HCT116 (cell line): ENCODE measurements around the gene MPV17L2. TPM values are rescaled to one million over a fixed set of nuclear protein-coding genes. Genes with fewer than 3 reads are reported as not detected.

Experiments used
- ATAC-seq: fragments of 200-7000 bp; cut with Tn5 transposase; 2 replicates; pipeline ENCODE4 v1.9.1; 2020; ENCODE audit warnings: mild to moderate bottlenecking, moderate library complexity
- BruUV-seq: library from RNA; stranded (reverse); fragments of 400-500 nt; replicated peaks from 2 replicates; lab custom pipeline; 2021; lab: Mats Ljungman, UMichigan
- CTCF ChIA-PET: fragments of 300-600 bp; sonication (Branson Sonifier 250); formaldehyde crosslinking; loops from one replicate; lab custom pipeline; 2021; ENCODE audit warnings: antibody characterized with exemption; lab: Charles Lee
- POLR2A ChIA-PET: fragments of 300-600, 350-600 bp; sonication (Branson Sonifier 250); formaldehyde crosslinking; loops from one replicate; lab custom pipeline; 2021; ENCODE audit warnings: antibody characterized with exemption; lab: Charles Lee
- RAD21 ChIA-PET, 2 experiments: fragments of 300-600 bp; sonication (Branson Sonifier 250); formaldehyde crosslinking; loops; one replicate each; lab custom pipeline; 2023; ENCODE audit warnings: low total read pairs in 2 of 2; ENCODE audit not compliant: uncharacterized antibody in 2 of 2, unreplicated experiment in 2 of 2, low non-redundant PET in 1 of 2; lab: Charles Lee
- DNase-seq: peaks from one replicate; pipeline ENCODE4 v3.0.0-alpha.2; 2010; ENCODE audit warnings: low read depth, low spot score
- H2AFZ ChIP-seq: fragments of 200-600 bp; shearing (Covaris generic), sonication (generic); 2 replicates; pipeline ENCODE4 v1.6.1; 2017; ENCODE audit warnings: low read depth, mixed run types, mixed read lengths, antibody characterized with exemption, low read length; ENCODE audit not compliant: poor library complexity, severe bottlenecking
- H3K27ac ChIP-seq: 2 replicates; pipeline ENCODE4 v1.5.1; 2012; ENCODE audit warnings: low read depth, low read length
- H3K27me3 ChIP-seq: fragments of 200-600 bp; sonication (generic); 2 replicates; pipeline ENCODE4 v1.6.1; 2016; ENCODE audit warnings: mixed run types, low read length, mixed read lengths; ENCODE audit not compliant: insufficient read depth
- H3K36me3 ChIP-seq, 2 experiments: fragments of 200-500 bp in 1 of 2; fragments of 200-600 bp in 1 of 2; sonication (Bioruptor generic) in 1 of 2; sonication (generic) in 1 of 2; 2 replicates each; pipeline versions ENCODE4 v1.5.1 to v1.6.1; 2014 to 2016; ENCODE audit warnings: low read length in 2 of 2, inconsistent platforms in 1 of 2, mixed read lengths in 1 of 2, mixed run types in 1 of 2; ENCODE audit not compliant: insufficient read depth in 2 of 2, control insufficient read depth in 1 of 2
- H3K4me1 ChIP-seq, 2 experiments: fragments of 200-600 bp in 1 of 2; sonication (generic) in 1 of 2; 2 replicates each; pipeline versions ENCODE4 v1.5.1 to v1.6.1; 2012 to 2017; ENCODE audit warnings: low read length in 2 of 2, inconsistent platforms in 1 of 2, mild to moderate bottlenecking in 1 of 2, mixed read lengths in 1 of 2, mixed run types in 1 of 2, moderate library complexity in 1 of 2; ENCODE audit not compliant: insufficient read depth in 2 of 2, control insufficient read depth in 1 of 2
- H3K4me2 ChIP-seq: fragments of 200-600 bp; sonication (generic); 2 replicates; pipeline ENCODE4 v1.6.1; 2017; ENCODE audit warnings: mixed run types, low read length, mixed read lengths
- H3K4me3 ChIP-seq, 2 experiments: fragments of 200-600 bp in 1 of 2; sonication (generic) in 1 of 2; replicated peaks in 1 of 2; 2 replicates each; pipeline ENCODE4 v1.5.1; 2011 to 2016; ENCODE audit warnings: low read length in 2 of 2, control low read depth in 1 of 2, low read depth in 1 of 2, mild to moderate bottlenecking in 1 of 2, mixed read lengths in 1 of 2, mixed run types in 1 of 2
- H3K79me2 ChIP-seq: fragments of 200-600 bp; sonication (generic); 2 replicates; pipeline ENCODE4 v1.6.1; 2017; ENCODE audit warnings: mild to moderate bottlenecking, mixed run types, low read length, moderate library complexity, mixed read lengths; ENCODE audit not compliant: insufficient read depth
- H3K9ac ChIP-seq: fragments of 200-600 bp; sonication (generic); 2 replicates; pipeline ENCODE4 v1.6.1; 2016; ENCODE audit warnings: low read length, mixed read lengths
- H3K9me2 ChIP-seq: fragments of 200-600 bp; sonication (generic), shearing (Covaris generic); 2 replicates; pipeline ENCODE4 v1.6.1; 2017; ENCODE audit warnings: mixed run types, mild to moderate bottlenecking, moderate library complexity; ENCODE audit not compliant: insufficient read depth
- H3K9me3 ChIP-seq, 2 experiments: fragments of 200-500 bp in 1 of 2; fragments of 200-600 bp in 1 of 2; sonication (Bioruptor generic) in 1 of 2; sonication (generic) in 1 of 2; 2 replicates each; pipeline ENCODE4 v1.6.1; 2014 to 2017; ENCODE audit warnings: low read length in 2 of 2, mixed read lengths in 2 of 2, inconsistent platforms in 1 of 2, low read depth in 1 of 2, mild to moderate bottlenecking in 1 of 2, mixed run types in 1 of 2, moderate library complexity in 1 of 2; ENCODE audit not compliant: control insufficient read depth in 1 of 2, insufficient read depth in 1 of 2
- H4K20me1 ChIP-seq: fragments of 200-600 bp; sonication (generic), shearing (Covaris generic); 2 replicates; pipeline ENCODE4 v1.6.1; 2017; ENCODE audit warnings: mixed run types, mild to moderate bottlenecking, moderate library complexity; ENCODE audit not compliant: insufficient read depth
- CEBPB ChIP-seq: IDR thresholded peaks from 2 replicates; pipeline ENCODE4 v1.6.1; 2012; ENCODE audit warnings: low read depth
- CTCF ChIP-seq, 3 experiments: fragments of 200-600 bp in 1 of 3; sonication (generic) in 1 of 3; IDR thresholded peaks in 2 of 3; conservative IDR thresholded peaks in 1 of 3; 2 replicates each; pipeline ENCODE4 v1.5.1; 2012 to 2017; ENCODE audit warnings: low read depth in 2 of 3, low read length in 2 of 3, antibody characterized with exemption in 1 of 3, borderline replicate concordance in 1 of 3, control low read depth in 1 of 3, mild to moderate bottlenecking in 1 of 3, mixed read lengths in 1 of 3, mixed run types in 1 of 3, moderate library complexity in 1 of 3; ENCODE audit not compliant: insufficient read depth in 1 of 3
- ELF1 ChIP-seq: IDR thresholded peaks from 2 replicates; pipeline ENCODE4 v1.6.1; 2012; ENCODE audit warnings: low read depth, borderline replicate concordance
- EZH2 ChIP-seq: fragments of 200-600 bp; sonication (generic); IDR thresholded peaks from 2 replicates; pipeline ENCODE4 v1.6.1; 2017; ENCODE audit warnings: antibody characterized with exemption, mixed run types
- POLR2A ChIP-seq: IDR thresholded peaks from 2 replicates; pipeline ENCODE4 v1.7.0; 2011; ENCODE audit warnings: borderline replicate concordance; ENCODE audit not compliant: insufficient read depth, insufficient read length; ENCODE audit errors: extremely low read depth
- RAD21 ChIP-seq: IDR thresholded peaks from 2 replicates; pipeline ENCODE4 v1.6.1; 2012; ENCODE audit warnings: low read depth, mild to moderate bottlenecking
- SIN3A ChIP-seq: IDR thresholded peaks from 2 replicates; pipeline ENCODE4 v1.6.1; 2012; ENCODE audit warnings: low read depth
- intact Hi-C: fragments of 100-400 bp; cut with micrococcal nuclease; formaldehyde crosslinking; loops from 2 replicates; pipeline ENCODE4 v1.10.0; 2022
- total RNA-seq: library from RNA; stranded (reverse); gene quantifications from one replicate; pipeline ENCODE4 v1.2.1, GENCODE V29; 2021; ENCODE audit not compliant: unreplicated experiment
- TF ChIP-seq, protein P1 (sequence below): IDR thresholded peaks from 2 replicates; pipeline ENCODE4 v1.6.1; 2012

MPV17L2 gene
- total RNA-seq, 1 experiment from 2014 or later = 18.7 TPM

DNA sequence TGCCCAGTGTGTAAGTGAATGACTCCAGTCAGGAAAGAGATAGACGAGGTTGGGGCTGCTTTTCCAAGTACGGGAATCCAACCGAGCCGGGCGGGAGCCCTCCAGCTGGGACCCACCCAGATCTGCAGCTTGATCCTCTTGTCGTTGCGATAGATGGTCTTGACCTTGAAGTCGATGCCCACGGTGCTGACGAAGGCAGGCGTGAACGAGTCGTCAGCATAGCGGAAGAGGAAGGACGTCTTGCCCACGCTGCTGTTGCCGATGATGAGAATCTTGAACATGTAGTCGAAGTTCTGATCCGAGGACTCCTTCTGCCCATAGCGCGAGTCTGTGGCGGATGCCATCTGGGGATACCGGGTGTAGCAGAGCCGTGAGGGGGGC, 9.4 kb downstream of the MPV17L2 start:
- H3K4me3 ChIP-seq = peak overlapping the region in 1 of 2 experiments; percentile 87; a peak in 1 of 4 replicates
- peaks cover 8 to 20% of the 10 kb centered on the region in 2 experiments; a peak in 3 of 4 replicates for H3K36me3 ChIP-seq
- H3K79me2 ChIP-seq = peaks cover 16% of the 10 kb centered on the region; the same call in 1 of the 2 replicates
- no peak overlapping the region for H3K9ac ChIP-seq
- ATAC-seq (no peak), DNase-seq (no peak)
- H2AFZ ChIP-seq = no peak overlapping the region
- H3K4me1 ChIP-seq = peaks cover 9 to 20% of the 10 kb centered on the region in 2 experiments; a peak in 3 of 4 replicates
- BruUV-seq = no TSS peak
- intact Hi-C loops = loop anchor here (10.0 kb wide), 1 partner anchor 122 kb away; the partner anchor contains the start of gene LSM4
- TF ChIP-seq ELF1 (no peak), RAD21 (no peak), POLR2A (no peak), SIN3A (no peak; the same call in 1 of the 2 replicates), EZH2 (no peak)
- TF ChIP-seq, all 23 proteins: peak for 0
- H3K4me2 ChIP-seq = peak overlapping the region; percentile 100
- H3K27me3 ChIP-seq = no peaks in the 10 kb centered on the region
- ChIA-PET POLR2A (interaction anchor here (1.6 kb wide), 1 partner anchor 10 kb away, joined by 6 read pairs; the partner anchor contains the start of gene MPV17L2), RAD21 (no interaction called here), CTCF (no interaction called here)
- H4K20me1 ChIP-seq = no peaks in the 10 kb centered on the region
- no peaks in the 10 kb centered on the region for H3K9me3 ChIP-seq
- H3K27ac ChIP-seq = no peak overlapping the region
- no peaks in the 10 kb centered on the region for H3K9me2 ChIP-seq

DNA sequence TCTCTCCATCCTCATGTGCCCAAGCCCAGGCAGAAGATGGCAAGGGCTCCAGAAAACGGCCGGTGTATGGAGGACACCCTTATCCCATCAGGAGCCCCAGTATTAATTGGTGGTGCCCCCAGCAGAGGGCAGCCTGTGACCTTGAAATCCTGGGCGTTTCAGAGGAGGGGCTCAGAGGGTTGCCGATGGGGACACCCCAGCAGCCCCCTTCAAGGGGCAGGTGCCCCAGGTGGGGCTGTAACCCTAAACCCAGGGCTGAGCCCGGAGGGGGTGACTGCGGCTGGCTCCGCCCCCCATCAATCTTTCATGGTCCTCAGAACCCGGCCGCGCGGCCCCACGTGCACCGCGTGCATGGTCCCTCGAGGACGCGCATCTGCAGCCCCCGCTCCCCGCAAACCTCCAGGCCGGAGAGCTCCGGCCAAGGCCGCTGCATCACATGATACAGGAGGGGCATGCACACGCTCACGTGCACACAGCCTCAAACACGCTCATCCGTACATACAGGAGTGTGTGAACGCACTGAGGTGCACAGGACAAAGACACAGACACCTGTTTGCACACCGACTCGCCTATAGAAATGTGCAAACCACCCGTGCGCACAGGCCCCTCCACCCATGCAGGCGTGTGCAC, 9.9 kb downstream of the MPV17L2 start:
- TF ChIP-seq, protein P1, sequence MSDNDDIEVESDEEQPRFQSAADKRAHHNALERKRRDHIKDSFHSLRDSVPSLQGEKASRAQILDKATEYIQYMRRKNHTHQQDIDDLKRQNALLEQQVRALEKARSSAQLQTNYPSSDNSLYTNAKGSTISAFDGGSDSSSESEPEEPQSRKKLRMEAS = peak; percentile 75; the same call in 1 of the 2 replicates
- TF ChIP-seq CTCF (IDR thresholded peaks at IDR 0.05 in 2 of 3, conservative IDR thresholded peaks at IDR 0.05 in 1 of 3; ENCODE audit: borderline replicate concordance in 1 of 3, insufficient read depth in 1 of 3, low read depth in 2 of 3, low read length in 2 of 3) = peak in 2 of 3 experiments; percentile 10 to 39; a peak in 3 of 6 replicates
- no peak; the same call in 1 of the 2 replicates for TF ChIP-seq SIN3A
- TF ChIP-seq CEBPB = no peak
- peak overlapping the region; percentile 59; the same call in 1 of the 2 replicates for H3K27ac ChIP-seq
- H3K27me3 ChIP-seq = no peaks in the 10 kb centered on the region
- H3K79me2 ChIP-seq = peaks cover 16% of the 10 kb centered on the region; the same call in 1 of the 2 replicates
- H3K4me2 ChIP-seq = peak overlapping the region; percentile 100
- RAD21 ChIA-PET = no interaction called here
- CTCF ChIA-PET = interaction anchor here (1.0 to 5.9 kb wide), 4 partner anchors 10 to 90 kb away, joined by 5 to 106 read pairs (median 6); partner anchors contain the start of gene MPV17L2
- peaks cover 11 to 23% of the 10 kb centered on the region in 2 experiments for H3K4me1 ChIP-seq
- H4K20me1 ChIP-seq = no peaks in the 10 kb centered on the region
- H3K4me3 ChIP-seq = peak overlapping the region; percentile 82 to 87
- H3K36me3 ChIP-seq = peaks cover 8 to 20% of the 10 kb centered on the region in 2 experiments; a peak in 3 of 4 replicates
- POLR2A ChIA-PET = interaction anchor here (1.1 to 1.6 kb wide), 3 partner anchors 10 to 188 kb away, joined by 3 to 6 read pairs (median 4); partner anchors contain the start of gene MPV17L2
- BruUV-seq = no TSS peak
- peak overlapping the region; percentile 75 for H3K9ac ChIP-seq
- ATAC-seq (no peak), DNase-seq (no peak)
- H3K9me3 ChIP-seq = no peaks in the 10 kb centered on the region
- no peak overlapping the region for H2AFZ ChIP-seq
- intact Hi-C loops = loop anchor here (10.0 kb wide), 1 partner anchor 122 kb away; the partner anchor contains the start of gene LSM4
- no peaks in the 10 kb centered on the region for H3K9me2 ChIP-seq
